Mesendoderm (in vitro differentiated cells): ENCODE measurements around the gene XAB2.

ENCODE experiments used
- DNase-seq: peaks from one replicate; pipeline ENCODE4 v3.0.0; 2013
- H2AK5ac ChIP-seq: 2 replicates; pipeline ENCODE4 v1.6.1; 2013; ENCODE audit warnings: low read length, inconsistent platforms
- H2BK120ac ChIP-seq: 2 replicates; pipeline ENCODE4 v1.6.1; 2013; ENCODE audit warnings: low read depth, mild to moderate bottlenecking, low read length, moderate library complexity, mixed read lengths
- H2BK15ac ChIP-seq: replicated peaks from 2 replicates; pipeline ENCODE4 v1.6.1; 2013; ENCODE audit warnings: low read depth, mild to moderate bottlenecking, moderate library complexity
- H2BK5ac ChIP-seq: 2 replicates; pipeline ENCODE4 v1.6.1; 2013; ENCODE audit warnings: low read length, inconsistent platforms
- H3K18ac ChIP-seq: 2 replicates; pipeline ENCODE4 v1.6.1; 2013; ENCODE audit warnings: mild to moderate bottlenecking, low read length, mixed read lengths
- H3K23ac ChIP-seq: one replicate; pipeline ENCODE4 v1.6.1; 2013; ENCODE audit warnings: low read length
- H3K27ac ChIP-seq: 2 replicates; pipeline ENCODE4 v1.5.1; 2013; ENCODE audit warnings: low read depth, mild to moderate bottlenecking, inconsistent platforms, low read length, moderate library complexity
- H3K27me3 ChIP-seq: 2 replicates; pipeline ENCODE4 v1.6.1; 2013; ENCODE audit warnings: low read length, control low read depth, mild to moderate bottlenecking, inconsistent platforms; ENCODE audit not compliant: insufficient read depth, poor library complexity
- H3K36me3 ChIP-seq: 2 replicates; pipeline ENCODE4 v1.6.1; 2013; ENCODE audit warnings: low read length, inconsistent platforms; ENCODE audit not compliant: control insufficient read depth, insufficient read depth
- H3K4ac ChIP-seq: one replicate; pipeline ENCODE4 v1.6.1; 2013; ENCODE audit warnings: low read depth, mild to moderate bottlenecking, low read length, moderate library complexity
- H3K4me1 ChIP-seq: 2 replicates; pipeline ENCODE4 v1.6.1; 2013; ENCODE audit warnings: low read depth, low read length, inconsistent platforms; ENCODE audit not compliant: control insufficient read depth
- H3K4me2 ChIP-seq: 2 replicates; pipeline ENCODE4 v1.6.1; 2013; ENCODE audit warnings: low read length
- H3K4me3 ChIP-seq: 2 replicates; pipeline ENCODE4 v1.5.1; 2013; ENCODE audit warnings: mild to moderate bottlenecking, low read length
- H3K56ac ChIP-seq: one replicate; pipeline ENCODE4 v1.6.1; 2013; ENCODE audit warnings: low read length
- H3K79me1 ChIP-seq: 2 replicates; pipeline ENCODE4 v1.6.1; 2013; ENCODE audit warnings: low read length, inconsistent platforms
- H3K79me2 ChIP-seq: 2 replicates; pipeline ENCODE4 v1.6.1; 2013; ENCODE audit warnings: mild to moderate bottlenecking, low read length; ENCODE audit not compliant: control insufficient read depth, insufficient read depth
- H3K9ac ChIP-seq: 2 replicates; pipeline ENCODE4 v1.6.1; 2013; ENCODE audit warnings: low read length, inconsistent platforms
- H4K5ac ChIP-seq: one replicate; pipeline ENCODE4 v1.6.1; 2013; ENCODE audit warnings: low read length
- H4K8ac ChIP-seq: one replicate; pipeline ENCODE4 v1.6.1; 2013; ENCODE audit warnings: low read depth, mild to moderate bottlenecking, control low read depth, low read length, moderate library complexity
- WGBS: extraction: QIAGEN DNeasy Blood & Tissue Kit; methylation state at CpG from one replicate; pipeline ENCODE4 v1.1.7; 2013; ENCODE audit warnings: low lambda C conversion rate, missing lambda C conversion rate; ENCODE audit not compliant: insufficient coverage; ENCODE audit errors: extremely low coverage; 5-methylcytosine and 5-hydroxymethylcytosine counted together

The XAB2 gene

GRCh38 chr19:7638802-7639465 is 9.6 kb upstream of the XAB2 start:
- H4K5ac ChIP-seq, result no peak overlapping the region
- no peak overlapping the region for H2BK15ac ChIP-seq
- H3K23ac ChIP-seq, result no peak overlapping the region
- no peak overlapping the region for H3K18ac ChIP-seq
- no peak overlapping the region for H3K4me3 ChIP-seq
- no peaks in the 10 kb centered on the region for H3K27me3 ChIP-seq
- H2AK5ac ChIP-seq, result no peak overlapping the region
- H2BK120ac ChIP-seq, result no peak overlapping the region
- H3K79me1 ChIP-seq, result peaks cover 2% of the 10 kb centered on the region
- H3K27ac ChIP-seq, result no peak overlapping the region
- no peak overlapping the region for H3K56ac ChIP-seq
- H3K4me2 ChIP-seq, result no peak overlapping the region
- no peaks in the 10 kb centered on the region for H3K79me2 ChIP-seq
- no peaks in the 10 kb centered on the region for H3K36me3 ChIP-seq
- WGBS, result no CpG with 5 or more reads among the region's 12 CpGs
- H3K9ac ChIP-seq, result no peak overlapping the region
- no peak overlapping the region for H2BK5ac ChIP-seq
- no peaks in the 10 kb centered on the region for H3K4me1 ChIP-seq
- H3K4ac ChIP-seq, result no peak overlapping the region
- DNase-seq, result no peak
- no peak overlapping the region for H4K8ac ChIP-seq

GRCh38 chr19:7637374-7638256 is 8.3 kb upstream of the XAB2 start:
- peak overlapping the region; percentile 24 for H3K4me2 ChIP-seq
- peak overlapping the region; percentile 71 for H3K4ac ChIP-seq
- no peaks in the 10 kb centered on the region for H3K4me1 ChIP-seq
- H3K27ac ChIP-seq, result no peak overlapping the region
- H2BK15ac ChIP-seq, result no peak overlapping the region
- H3K23ac ChIP-seq, result no peak overlapping the region
- DNase-seq, result no peak
- H3K27me3 ChIP-seq, result no peaks in the 10 kb centered on the region
- H3K79me2 ChIP-seq, result no peaks in the 10 kb centered on the region
- peak overlapping the region; percentile 73 for H3K56ac ChIP-seq
- no peak overlapping the region for H2AK5ac ChIP-seq
- peak overlapping the region; percentile 58 for H3K9ac ChIP-seq
- peak overlapping the region; percentile 67 for H4K8ac ChIP-seq
- H2BK5ac ChIP-seq, result no peak overlapping the region
- no peaks in the 10 kb centered on the region for H3K36me3 ChIP-seq
- no peak overlapping the region for H4K5ac ChIP-seq
- H3K79me1 ChIP-seq, result peaks cover 2% of the 10 kb centered on the region
- WGBS, result no CpG with 5 or more reads among the region's 30 CpGs
- H3K18ac ChIP-seq, result peak overlapping the region; percentile 51
- H2BK120ac ChIP-seq, result peak overlapping the region; percentile 16
- H3K4me3 ChIP-seq, result peak overlapping the region; percentile 21

- Histone ChIP-seq H3K4ac (peak within 1 kb of the TSS; percentile 71), H3K79me1 (peaks cover 2% of the 10 kb centered on the region), H3K4me2 (peak within 1 kb of the TSS; percentile 24), H3K18ac (peak within 1 kb of the TSS; percentile 51), H3K27me3 (no peaks in the 10 kb centered on the region), H2AK5ac (no peak within 1 kb of the TSS), H3K56ac (peak within 1 kb of the TSS; percentile 73), H3K9ac (peak within 1 kb of the TSS; percentile 58), H4K5ac (no peak within 1 kb of the TSS), H2BK15ac (no peak within 1 kb of the TSS), H4K8ac (peak within 1 kb of the TSS; percentile 67), H3K4me1 (no peaks in the 10 kb centered on the region), H3K23ac (no peak within 1 kb of the TSS), H3K79me2 (no peaks in the 10 kb centered on the region), H3K4me3 (peak within 1 kb of the TSS; percentile 21), H3K36me3 (no peaks in the 10 kb centered on the region), H2BK120ac (peak within 1 kb of the TSS; percentile 16), H2BK5ac (no peak within 1 kb of the TSS), H3K27ac (no peak within 1 kb of the TSS)
- DNase-seq, result peak; percentile 89
- WGBS, result no CpG with 5 or more reads among the region's 61 CpGs
These were observed 7.5 kb upstream of the XAB2 start, which contains the start of gene STXBP2 for GRCh38 chr19:7636691-7637373. TSS of gene STXBP2 (plus strand) at chr19:7637110. CDS start at chr19:7637150, 40 bp downstream.

- peaks cover 4% of the 10 kb centered on the region for H3K79me1 ChIP-seq
- no peak for DNase-seq
- H3K9ac ChIP-seq, result no peak overlapping the region
- no peak overlapping the region for H2BK15ac ChIP-seq
- no peak overlapping the region for H3K4me3 ChIP-seq
- H3K27me3 ChIP-seq, result no peaks in the 10 kb centered on the region
- no peak overlapping the region for H4K5ac ChIP-seq
- no CpG with 5 or more reads among the region's 16 CpGs for WGBS
- no peak overlapping the region for H3K4me2 ChIP-seq
- no peaks in the 10 kb centered on the region for H3K36me3 ChIP-seq
- no peak overlapping the region for H3K4ac ChIP-seq
- H2BK120ac ChIP-seq, result no peak overlapping the region
- H3K27ac ChIP-seq, result no peak overlapping the region
- H3K79me2 ChIP-seq, result no peaks in the 10 kb centered on the region
- no peak overlapping the region for H2BK5ac ChIP-seq
- no peak overlapping the region for H2AK5ac ChIP-seq
- H3K18ac ChIP-seq, result no peak overlapping the region
- H4K8ac ChIP-seq, result no peak overlapping the region
- no peaks in the 10 kb centered on the region for H3K4me1 ChIP-seq
- no peak overlapping the region for H3K23ac ChIP-seq
- H3K56ac ChIP-seq, result peak overlapping the region; percentile 69
These were observed 7.0 kb upstream of the XAB2 start for GRCh38 chr19:7636317-7636690.

GRCh38 chr19:7635670-7636069 is 6.3 kb upstream of the XAB2 start:
- H3K27me3 ChIP-seq, result no peaks in the 10 kb centered on the region
- no peak overlapping the region for H3K23ac ChIP-seq
- no peak overlapping the region for H3K56ac ChIP-seq
- no peak overlapping the region for H2BK120ac ChIP-seq
- H3K18ac ChIP-seq, result no peak overlapping the region
- H3K79me2 ChIP-seq, result peaks cover 2% of the 10 kb centered on the region
- no peak overlapping the region for H2BK5ac ChIP-seq
- H3K4me3 ChIP-seq, result no peak overlapping the region
- no CpG with 5 or more reads among the region's 6 CpGs for WGBS
- H4K5ac ChIP-seq, result no peak overlapping the region
- no peaks in the 10 kb centered on the region for H3K4me1 ChIP-seq
- no peak for DNase-seq
- no peak overlapping the region for H2AK5ac ChIP-seq
- peaks cover 4% of the 10 kb centered on the region for H3K79me1 ChIP-seq
- no peak overlapping the region for H3K4me2 ChIP-seq
- no peaks in the 10 kb centered on the region for H3K36me3 ChIP-seq
- H2BK15ac ChIP-seq, result no peak overlapping the region
- H4K8ac ChIP-seq, result no peak overlapping the region
- H3K9ac ChIP-seq, result no peak overlapping the region
- H3K27ac ChIP-seq, result no peak overlapping the region
- no peak overlapping the region for H3K4ac ChIP-seq
